Panc1 (cell line): Measurements from ENCODE around the gene PLEKHO1.

Experiments used
- CTCF ChIP-seq: fragments of 450-650 bp; IDR thresholded peaks from 2 replicates; pipeline ENCODE4 v1.5.1; 2017; ENCODE audit warnings: mild to moderate bottlenecking
- SIN3A ChIP-seq: IDR thresholded peaks from 2 replicates; pipeline ENCODE4 v1.6.1; 2012; ENCODE audit warnings: low read depth, mild to moderate bottlenecking, low read length, moderate library complexity, borderline replicate concordance; ENCODE audit not compliant: insufficient read depth

- TF ChIP-seq SIN3A = no peak
- no peak for TF ChIP-seq CTCF
These were observed 7.6 kb upstream of the PLEKHO1 start for GRCh38 chr1:150142083-150142482.
